MCF 10A (cell line): ENCODE measurements around the gene ROCK1. TPM values are rescaled to one million over a fixed set of nuclear protein-coding genes. Genes with fewer than 3 reads are reported as not detected.

Experiments
- BruUV-seq: library from RNA; stranded (reverse); fragments of 400-500 nt; replicated peaks from 2 replicates; lab custom pipeline; 2021; lab: Mats Ljungman, UMichigan
- CTCF ChIA-PET: fragments of 300-600 bp; sonication (Branson Sonifier 250); formaldehyde crosslinking; extraction: SDS; loops from one replicate; lab custom pipeline; 2021; ENCODE audit warnings: antibody characterized with exemption, inconsistent platforms; lab: Yijun Ruan, JAX
- POLR2A ChIA-PET: fragments of 300-600, 350-650 bp; sonication (Branson Sonifier 250); formaldehyde crosslinking; extraction: SDS; loops from one replicate; lab custom pipeline; 2020; ENCODE audit warnings: antibody characterized with exemption, inconsistent platforms; lab: Yijun Ruan, JAX
- DNase-seq: peaks from one replicate; pipeline ENCODE4 v3.0.0-alpha.2; 2018; ENCODE audit not compliant: unreplicated experiment
- H3K27ac Mint-ChIP-seq: one replicate; pipeline ENCODE4 v1.8.0; 2022; ENCODE audit warnings: mild to moderate bottlenecking, low read depth, mixed read lengths; ENCODE audit not compliant: unreplicated experiment
- H3K27me3 Mint-ChIP-seq: one replicate; pipeline ENCODE4 v1.8.0; 2022; ENCODE audit warnings: mixed read lengths; ENCODE audit not compliant: insufficient read depth, unreplicated experiment
- H3K36me3 Mint-ChIP-seq: one replicate; pipeline ENCODE4 v1.8.0; 2022; ENCODE audit warnings: mild to moderate bottlenecking, moderate library complexity, mixed read lengths; ENCODE audit not compliant: insufficient read depth, unreplicated experiment
- H3K4me1 Mint-ChIP-seq: one replicate; pipeline ENCODE4 v1.8.0; 2022; ENCODE audit warnings: mixed read lengths; ENCODE audit not compliant: insufficient read depth, unreplicated experiment
- H3K4me3 Mint-ChIP-seq: one replicate; pipeline ENCODE4 v1.8.0; 2022; ENCODE audit warnings: mild to moderate bottlenecking, moderate library complexity, mixed read lengths; ENCODE audit not compliant: unreplicated experiment
- H3K9me3 Mint-ChIP-seq: one replicate; pipeline ENCODE4 v1.8.0; 2022; ENCODE audit warnings: mixed read lengths; ENCODE audit not compliant: unreplicated experiment
- CTCF ChIP-seq: fragments of 200-600 bp; IDR thresholded peaks from one replicate; pipeline ENCODE4 v1.8.0; 2022; ENCODE audit warnings: antibody characterized with exemption, mild to moderate bottlenecking; ENCODE audit not compliant: unreplicated experiment
- intact Hi-C: fragments of 100-400 bp; cut with micrococcal nuclease; formaldehyde crosslinking; loops from 2 replicates; pipeline ENCODE4 v1.14.1; 2022
- total RNA-seq: library from RNA; stranded (reverse); gene quantifications from 2 replicates; pipeline ENCODE4 v1.2.3, GENCODE V29; 2022

The ROCK1 gene
- total RNA-seq, 1 experiment from 2014 or later, result 47.9 TPM

- BruUV-seq, result no TSS peak
- intact Hi-C loops, result no loop called here
- no peak overlapping the region for H3K4me3 Mint-ChIP-seq
- no peaks in the 10 kb centered on the region for H3K27me3 Mint-ChIP-seq
- CTCF ChIA-PET, result interaction anchor here (0.6 to 2.3 kb wide), 5 partner anchors 9 to 132 kb away, joined by 3 to 7 read pairs (median 4); no protein-coding TSS in a partner anchor
- DNase-seq, result no peak
- POLR2A ChIA-PET, result interaction anchor here (0.8 to 3.6 kb wide), 5 partner anchors 36 to 110 kb away, joined by 3 to 22 read pairs (median 3); partner anchors contain the start of gene ROCK1
- H3K9me3 Mint-ChIP-seq, result no peaks in the 10 kb centered on the region
- H3K27ac Mint-ChIP-seq, result no peak overlapping the region
- TF ChIP-seq CTCF, result no peak
- H3K36me3 Mint-ChIP-seq, result no peaks in the 10 kb centered on the region
- peaks cover 17% of the 10 kb centered on the region for H3K4me1 Mint-ChIP-seq
Measured at GRCh38 chr18:21054252-21054821, 57.3 kb downstream of the ROCK1 start.

- H3K9me3 Mint-ChIP-seq, result no peaks in the 10 kb centered on the region
- peak; percentile 62 for DNase-seq
- intact Hi-C loops, result loop anchor here (1.0 kb wide), 1 partner anchor 57 kb away; no protein-coding TSS in a partner anchor
- no peaks in the 10 kb centered on the region for H3K27me3 Mint-ChIP-seq
- CTCF ChIA-PET, result interaction anchor here (1.1 to 2.3 kb wide), 3 partner anchors 24 to 126 kb away, joined by 3 to 7 read pairs (median 5); no protein-coding TSS in a partner anchor
- no peak overlapping the region for H3K4me3 Mint-ChIP-seq
- peaks cover 23% of the 10 kb centered on the region for H3K4me1 Mint-ChIP-seq
- BruUV-seq, result no TSS peak
- peak overlapping the region; percentile 39 for H3K27ac Mint-ChIP-seq
- POLR2A ChIA-PET, result interaction anchor here (0.5 to 3.6 kb wide), 11 partner anchors 9 to 1442 kb away, joined by 3 to 22 read pairs (median 3); partner anchors contain the start of gene ROCK1
- no peak for TF ChIP-seq CTCF
- H3K36me3 Mint-ChIP-seq, result no peaks in the 10 kb centered on the region
Measured at GRCh38 chr18:21053127-21053526, 58.5 kb downstream of the ROCK1 start.

GRCh38 chr18:21052385-21052784 is 59.2 kb downstream of the ROCK1 start:
- ChIA-PET CTCF (interaction anchor here (1.0 to 2.3 kb wide), 4 partner anchors 25 to 126 kb away, joined by 3 to 7 read pairs (median 5); no protein-coding TSS in a partner anchor), POLR2A (interaction anchor here (0.6 to 3.6 kb wide), 5 partner anchors 20 to 112 kb away, joined by 3 to 22 read pairs (median 4); partner anchors contain the start of gene ROCK1)
- TF ChIP-seq CTCF, result no peak
- BruUV-seq, result no TSS peak
- Mint-ChIP-seq H3K27ac (no peak overlapping the region), H3K36me3 (peaks cover 7% of the 10 kb centered on the region), H3K4me3 (no peak overlapping the region), H3K9me3 (no peaks in the 10 kb centered on the region), H3K4me1 (peaks cover 23% of the 10 kb centered on the region), H3K27me3 (no peaks in the 10 kb centered on the region)
- DNase-seq, result no peak
- intact Hi-C loops, result no loop called here

- no peak for TF ChIP-seq CTCF
- POLR2A ChIA-PET, result interaction anchor here (3.6 kb wide), 1 partner anchor 60 kb away, joined by 22 read pairs; the partner anchor contains the start of gene ROCK1
- BruUV-seq, result no TSS peak
- CTCF ChIA-PET, result interaction anchor here (1.0 kb wide), 1 partner anchor 78 kb away, joined by 5 read pairs; no protein-coding TSS in a partner anchor
- Mint-ChIP-seq H3K36me3 (peaks cover 13% of the 10 kb centered on the region), H3K27ac (no peak overlapping the region), H3K9me3 (no peaks in the 10 kb centered on the region), H3K27me3 (no peaks in the 10 kb centered on the region), H3K4me1 (peaks cover 23% of the 10 kb centered on the region), H3K4me3 (no peak overlapping the region)
- no peak for DNase-seq
- intact Hi-C loops, result no loop called here
Measured at GRCh38 chr18:21051620-21052019, 60.0 kb downstream of the ROCK1 start.
